HUES48 (cell line): ENCODE data around the gene CBLN1.

Experiments
- H3K27ac ChIP-seq: one replicate; pipeline ENCODE4 v1.7.0; 2013; ENCODE audit warnings: low read depth, low read length, inconsistent platforms
- H3K27me3 ChIP-seq: 2 replicates; pipeline ENCODE4 v1.6.1; 2013; ENCODE audit warnings: mild to moderate bottlenecking, low read length; ENCODE audit not compliant: control insufficient read depth, insufficient read depth
- H3K36me3 ChIP-seq: 2 replicates; pipeline ENCODE4 v1.6.1; 2013; ENCODE audit warnings: low read length; ENCODE audit not compliant: control insufficient read depth, insufficient read depth
- H3K4me1 ChIP-seq: 2 replicates; pipeline ENCODE4 v1.6.1; 2013; ENCODE audit warnings: mild to moderate bottlenecking, low read length; ENCODE audit not compliant: control insufficient read depth, insufficient read depth
- H3K4me3 ChIP-seq: 2 replicates; pipeline ENCODE4 v1.5.1; 2013; ENCODE audit warnings: mild to moderate bottlenecking, low read depth, low read length
- H3K9ac ChIP-seq: 2 replicates; pipeline ENCODE4 v1.6.1; 2013; ENCODE audit warnings: mild to moderate bottlenecking, low read depth, low read length, moderate library complexity
- H3K9me3 ChIP-seq: 2 replicates; pipeline ENCODE4 v1.6.1; 2013; ENCODE audit warnings: low read length; ENCODE audit not compliant: control insufficient read depth, insufficient read depth

The CBLN1 gene

DNA sequence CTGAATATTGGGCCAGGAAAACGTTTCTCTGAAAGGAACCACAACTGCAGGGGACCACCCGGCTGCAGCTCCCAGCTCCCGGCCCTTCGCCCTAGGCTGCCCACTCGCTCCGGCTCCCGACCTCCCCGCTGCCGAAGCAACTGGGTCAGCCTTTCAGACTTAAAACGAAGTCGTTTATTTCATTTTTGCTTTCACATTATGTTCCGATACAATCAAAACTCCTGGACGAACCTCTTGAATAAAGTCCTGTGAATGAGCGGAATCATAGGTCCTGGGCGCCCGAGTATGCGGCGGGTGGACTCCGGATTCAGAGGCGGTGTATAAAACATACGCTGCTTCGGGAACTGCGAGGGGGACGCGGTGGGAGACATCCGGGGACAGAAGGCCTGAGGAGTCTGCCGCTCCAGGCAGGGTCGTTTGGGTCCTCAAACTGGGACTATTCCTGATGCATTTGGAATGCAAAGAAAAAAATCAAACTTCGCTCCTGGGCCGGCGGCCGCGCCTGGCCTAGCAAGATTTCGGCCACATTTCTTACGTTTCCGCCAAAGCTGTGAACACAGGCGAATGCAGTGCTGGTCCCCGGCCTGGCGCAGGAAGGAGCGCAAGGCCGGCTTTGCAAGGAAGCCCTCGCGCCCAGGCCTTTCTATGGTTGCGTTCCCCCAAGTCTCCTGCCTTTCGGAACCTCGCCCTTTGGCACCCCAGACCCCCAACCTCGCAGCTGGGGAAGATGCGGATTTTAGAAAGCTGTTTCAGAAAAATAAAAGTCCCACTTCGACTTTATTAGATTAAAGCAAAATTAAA, 3.7 kb downstream of the CBLN1 start:
- Histone ChIP-seq H3K4me3 (peak overlapping the region; percentile 17), H3K36me3 (no peaks in the 10 kb centered on the region), H3K27me3 (peaks cover 93% of the 10 kb centered on the region), H3K9ac (no peak overlapping the region), H3K27ac (no peak overlapping the region), H3K4me1 (peaks cover 61% of the 10 kb centered on the region), H3K9me3 (no peaks in the 10 kb centered on the region)

DNA sequence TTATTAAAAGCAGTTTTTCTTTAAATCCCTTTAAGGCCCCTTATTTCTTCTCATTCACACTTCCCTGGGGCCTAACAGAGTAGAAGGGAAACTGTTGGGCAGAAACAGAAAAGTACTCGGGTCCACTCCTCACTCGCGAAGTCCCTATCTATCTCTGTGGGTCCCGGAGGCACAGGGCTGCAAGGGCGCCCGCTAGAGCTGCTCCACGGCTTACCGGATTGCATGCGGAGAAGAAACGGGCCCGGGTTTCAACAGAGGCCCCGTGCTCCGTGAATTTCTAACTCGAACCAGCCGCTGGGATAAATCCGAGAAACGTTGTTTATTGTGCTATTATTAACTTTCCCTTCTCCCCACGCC, 4.3 kb downstream of the CBLN1 start:
- Histone ChIP-seq H3K9ac (no peak overlapping the region), H3K36me3 (no peaks in the 10 kb centered on the region), H3K9me3 (no peaks in the 10 kb centered on the region), H3K4me3 (peak overlapping the region; percentile 17; the same call in 1 of the 2 replicates), H3K27me3 (peaks cover 93% of the 10 kb centered on the region), H3K4me1 (peaks cover 58% of the 10 kb centered on the region), H3K27ac (no peak overlapping the region)

DNA sequence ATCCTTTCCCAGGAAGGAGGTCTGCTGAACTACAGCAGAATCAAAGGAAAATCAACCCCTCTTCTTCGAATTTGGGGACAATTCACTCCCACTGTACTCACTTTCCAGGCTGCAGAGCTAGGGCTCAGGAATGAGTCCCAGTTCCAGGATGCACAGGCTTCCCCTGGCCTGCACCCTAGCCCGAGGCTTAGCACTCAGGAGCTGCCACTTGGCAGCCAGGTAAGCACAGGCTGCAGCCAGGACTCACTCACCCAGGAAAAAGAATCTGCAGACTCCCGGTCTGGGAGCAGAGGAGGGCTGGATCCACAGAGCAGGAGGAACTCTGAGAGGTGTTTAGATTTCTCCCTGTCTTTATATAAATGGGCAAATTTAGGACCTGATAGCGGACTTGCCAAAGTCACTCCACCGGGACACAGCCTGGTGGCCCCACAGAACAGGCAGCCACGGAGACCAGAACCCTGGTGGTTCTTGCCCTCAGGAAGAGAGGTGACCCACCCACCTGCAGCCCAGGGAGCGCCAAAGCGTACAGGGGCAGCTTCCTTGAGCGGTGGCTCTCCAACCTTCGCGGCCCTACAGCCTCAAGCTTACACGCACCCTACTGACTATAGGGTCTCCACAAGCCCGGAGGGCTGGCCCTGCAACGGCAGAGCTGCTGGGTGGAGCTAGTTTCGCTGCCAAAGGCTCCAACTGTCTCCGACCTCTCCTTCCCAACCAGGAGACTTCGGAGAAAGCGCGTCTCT, 4.8 kb downstream of the CBLN1 start:
- Histone ChIP-seq H3K9me3 (no peaks in the 10 kb centered on the region), H3K4me1 (peaks cover 58% of the 10 kb centered on the region), H3K4me3 (0 out of 2 replicates have a peak overlapping the region, but pooled peaks have one; percentile 12), H3K27ac (no peak overlapping the region), H3K36me3 (no peaks in the 10 kb centered on the region), H3K27me3 (peaks cover 98% of the 10 kb centered on the region), H3K9ac (no peak overlapping the region)

DNA sequence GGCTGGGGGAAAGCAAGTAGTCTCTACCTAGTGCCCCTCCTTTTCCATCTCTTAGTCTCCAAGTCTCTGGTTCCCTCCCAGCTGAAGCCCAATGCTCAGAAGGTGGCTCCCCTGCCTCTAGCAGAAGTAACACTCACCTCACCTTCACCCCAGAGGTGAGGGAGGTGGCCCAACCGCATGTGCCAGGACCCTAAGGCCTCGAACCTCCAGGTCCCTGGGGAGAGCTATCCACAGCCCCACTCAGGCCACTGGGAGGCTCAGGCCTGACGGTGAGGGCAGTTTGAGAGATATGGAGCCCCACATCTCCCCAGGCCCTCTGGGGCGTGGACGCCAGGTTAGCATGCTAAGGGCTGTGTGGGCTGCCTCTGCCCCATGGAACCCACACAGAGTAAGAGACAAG, 5.8 kb downstream of the CBLN1 start:
- no peak overlapping the region for H3K4me3 ChIP-seq
- H3K4me1 ChIP-seq = peaks cover 54% of the 10 kb centered on the region
- no peaks in the 10 kb centered on the region for H3K9me3 ChIP-seq
- no peak overlapping the region for H3K27ac ChIP-seq
- H3K27me3 ChIP-seq = peaks cover 99% of the 10 kb centered on the region
- no peaks in the 10 kb centered on the region for H3K36me3 ChIP-seq
- H3K9ac ChIP-seq = no peak overlapping the region

DNA sequence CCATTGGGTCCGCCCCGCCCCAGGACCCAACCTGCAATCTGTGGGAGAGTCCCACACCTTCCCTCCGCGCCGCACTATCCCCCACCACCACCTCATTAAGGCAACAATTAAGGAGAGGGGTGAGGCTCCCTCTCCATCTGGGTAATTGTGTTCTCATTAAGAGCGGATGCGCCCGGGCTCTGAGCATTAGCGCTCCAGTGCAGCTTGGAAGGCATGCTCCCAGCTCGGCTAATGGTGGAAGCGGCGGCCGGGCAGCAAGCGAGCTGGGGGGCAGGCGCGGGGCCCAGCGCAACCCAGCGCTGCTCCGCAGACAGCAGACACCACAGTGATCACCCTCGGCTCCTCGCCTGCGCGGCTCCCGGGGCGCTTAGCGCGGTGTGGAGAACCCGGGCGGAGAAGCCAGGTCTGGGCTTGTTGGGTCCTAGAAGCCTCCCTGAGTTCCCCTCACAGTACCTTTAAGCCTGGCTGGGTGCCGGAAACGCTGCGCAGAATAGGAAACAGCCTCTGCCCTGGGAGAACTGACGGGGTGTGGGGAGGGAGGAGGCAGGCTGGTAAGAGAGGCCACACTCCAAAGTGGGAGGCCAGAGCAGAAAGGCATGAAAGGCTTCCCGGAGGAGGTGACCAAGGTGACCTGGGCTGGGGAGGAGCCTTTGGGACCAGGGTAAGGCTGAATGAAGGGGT, 6.4 kb downstream of the CBLN1 start:
- Histone ChIP-seq H3K4me3 (peak overlapping the region; percentile 55), H3K36me3 (no peaks in the 10 kb centered on the region), H3K9me3 (no peaks in the 10 kb centered on the region), H3K27me3 (peaks cover 95% of the 10 kb centered on the region), H3K27ac (no peak overlapping the region), H3K9ac (no peak overlapping the region), H3K4me1 (peaks cover 49% of the 10 kb centered on the region)

DNA sequence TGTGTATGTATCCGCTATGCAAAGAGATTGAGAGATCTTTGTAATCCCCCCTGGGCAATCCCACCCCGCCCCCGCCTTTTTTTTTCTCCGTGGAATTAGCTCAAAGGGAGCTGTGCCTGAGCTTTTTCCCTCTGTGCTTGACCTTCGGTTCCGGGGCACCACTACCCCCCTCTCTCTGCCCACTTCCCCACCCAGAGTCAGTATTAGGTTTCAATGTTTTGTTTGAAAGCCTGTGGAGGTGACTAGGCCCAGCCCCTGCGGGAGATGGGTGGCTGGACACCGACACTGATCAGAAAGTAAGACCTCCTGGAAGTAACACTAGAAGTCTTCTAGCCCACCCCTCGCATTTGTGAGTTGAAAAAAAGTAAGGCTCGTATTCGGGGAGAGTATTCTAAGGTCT, 7.0 kb downstream of the CBLN1 start:
- Histone ChIP-seq H3K4me1 (peaks cover 44% of the 10 kb centered on the region), H3K36me3 (no peaks in the 10 kb centered on the region), H3K27me3 (peaks cover 95% of the 10 kb centered on the region), H3K27ac (no peak overlapping the region), H3K9me3 (no peaks in the 10 kb centered on the region), H3K9ac (no peak overlapping the region), H3K4me3 (peak overlapping the region; percentile 55)

DNA sequence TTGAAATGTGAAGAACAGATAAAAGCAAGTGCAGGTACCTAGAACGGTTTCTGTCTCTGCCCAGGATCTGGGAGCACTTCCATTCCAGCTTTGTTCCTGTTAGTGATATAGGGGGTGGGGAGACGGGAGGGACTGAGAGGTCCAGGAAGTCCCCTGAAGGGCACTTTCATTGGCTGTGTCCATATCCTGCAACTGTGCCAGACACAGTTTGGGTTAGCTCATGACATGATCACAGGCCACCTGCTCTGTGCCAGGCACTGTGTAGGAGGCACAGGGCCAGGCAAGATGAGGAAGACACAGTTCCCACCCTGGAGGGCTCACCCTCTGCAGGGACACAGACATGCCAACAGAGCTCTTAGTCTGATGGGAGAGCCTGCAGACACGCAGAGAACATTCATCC, 7.9 kb downstream of the CBLN1 start:
- no peaks in the 10 kb centered on the region for H3K9me3 ChIP-seq
- H3K4me3 ChIP-seq = no peak overlapping the region
- H3K4me1 ChIP-seq = peaks cover 37% of the 10 kb centered on the region
- H3K36me3 ChIP-seq = no peaks in the 10 kb centered on the region
- no peak overlapping the region for H3K9ac ChIP-seq
- H3K27me3 ChIP-seq = peaks cover 89% of the 10 kb centered on the region
- H3K27ac ChIP-seq = no peak overlapping the region

DNA sequence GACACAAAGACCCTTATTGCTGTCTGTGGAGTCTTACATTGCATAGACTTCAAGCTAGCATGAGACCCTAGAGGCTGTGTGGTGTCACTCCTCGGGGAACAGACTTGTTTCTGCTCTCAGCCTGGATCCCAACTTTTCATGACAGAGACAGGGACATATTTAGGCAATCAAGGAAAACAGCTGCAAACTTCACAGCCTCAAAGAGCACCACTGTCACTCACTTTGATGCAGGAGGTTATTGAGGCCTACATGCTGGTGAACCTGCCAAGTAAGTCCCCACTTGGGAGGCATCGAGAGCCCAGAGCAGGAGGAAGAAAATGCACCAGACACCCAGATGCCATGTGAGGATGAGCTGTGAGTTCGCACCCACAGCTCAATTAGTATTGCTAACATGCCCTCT, 10.3 kb downstream of the CBLN1 start:
- Histone ChIP-seq H3K27me3 (peaks cover 68% of the 10 kb centered on the region), H3K27ac (no peak overlapping the region), H3K9me3 (no peaks in the 10 kb centered on the region), H3K36me3 (no peaks in the 10 kb centered on the region), H3K9ac (no peak overlapping the region), H3K4me1 (peaks cover 15% of the 10 kb centered on the region), H3K4me3 (no peak overlapping the region)

DNA sequence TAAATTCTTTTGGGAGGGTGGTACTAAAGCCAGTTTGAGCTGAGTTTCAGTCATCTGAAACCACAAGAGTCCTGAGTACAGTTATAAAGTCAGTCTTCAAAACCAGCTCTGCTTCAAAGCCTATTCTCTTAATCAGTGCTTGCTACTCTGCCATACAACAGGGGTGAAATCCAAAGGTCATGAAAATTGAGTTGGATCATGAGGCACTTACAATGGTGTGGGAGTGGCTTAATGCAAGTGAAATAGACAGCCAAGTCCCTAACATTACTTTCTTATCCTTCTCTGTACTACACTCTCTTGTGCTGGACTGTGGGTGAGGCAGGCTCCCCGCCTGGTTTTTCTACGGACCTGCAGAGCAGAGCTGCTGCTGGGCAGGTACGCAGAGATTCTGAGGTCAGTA, 12.4 kb downstream of the CBLN1 start:
- H3K27ac ChIP-seq = no peak overlapping the region
- H3K4me3 ChIP-seq = no peak overlapping the region
- no peaks in the 10 kb centered on the region; the same call in 1 of the 2 replicates for H3K4me1 ChIP-seq
- peaks cover 50% of the 10 kb centered on the region for H3K27me3 ChIP-seq
- H3K36me3 ChIP-seq = no peaks in the 10 kb centered on the region
- no peak overlapping the region for H3K9ac ChIP-seq
- H3K9me3 ChIP-seq = no peaks in the 10 kb centered on the region

DNA sequence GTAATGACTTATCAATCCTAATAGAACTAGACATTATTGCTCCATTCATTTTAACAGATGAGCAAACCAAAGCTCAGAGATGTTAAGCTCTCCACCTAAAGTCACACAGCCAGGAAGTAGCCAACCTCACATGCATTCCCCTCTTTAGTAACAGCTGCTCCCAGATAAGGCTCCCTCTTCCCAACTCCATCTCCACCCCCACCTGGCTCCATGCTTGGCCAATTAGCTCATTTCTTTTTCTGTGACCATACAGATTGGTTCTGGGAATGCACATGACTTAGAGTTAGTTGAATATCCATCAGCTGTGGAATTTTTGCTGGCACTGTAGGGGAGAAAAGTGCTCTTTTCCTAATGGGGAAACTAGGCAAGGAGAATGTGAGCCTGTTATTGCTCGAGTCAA, 13.0 kb downstream of the CBLN1 start:
- peaks cover 44% of the 10 kb centered on the region for H3K27me3 ChIP-seq
- no peak overlapping the region for H3K27ac ChIP-seq
- H3K4me1 ChIP-seq = no peaks in the 10 kb centered on the region
- H3K36me3 ChIP-seq = no peaks in the 10 kb centered on the region
- H3K9me3 ChIP-seq = no peaks in the 10 kb centered on the region
- H3K9ac ChIP-seq = no peak overlapping the region
- H3K4me3 ChIP-seq = no peak overlapping the region

DNA sequence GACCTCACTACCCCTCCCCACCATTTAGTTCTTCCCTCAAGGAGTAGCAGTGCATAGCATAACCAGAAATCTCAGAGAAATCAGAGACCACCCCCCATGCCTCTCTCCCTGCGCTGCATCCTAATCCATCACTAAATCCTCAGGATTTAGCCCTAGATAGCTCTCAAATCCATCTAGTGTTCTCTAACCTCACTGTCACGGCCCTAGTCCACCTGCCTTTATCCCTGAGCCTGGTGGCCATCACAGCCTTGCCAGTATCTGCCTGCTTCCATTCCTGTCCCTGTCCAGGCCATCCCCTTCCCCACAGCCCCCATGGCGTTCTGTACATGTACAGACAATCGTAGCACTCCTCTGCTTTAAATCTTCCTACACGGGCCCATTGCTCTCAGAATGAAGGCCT, 19.1 kb downstream of the CBLN1 start:
- H3K27me3 ChIP-seq = 0 out of 2 replicates have a peak, but pooled peaks cover 6% of the 10 kb centered on the region
- H3K4me3 ChIP-seq = no peak overlapping the region
- H3K36me3 ChIP-seq = no peaks in the 10 kb centered on the region
- no peak overlapping the region for H3K27ac ChIP-seq
- no peaks in the 10 kb centered on the region for H3K9me3 ChIP-seq
- H3K4me1 ChIP-seq = no peaks in the 10 kb centered on the region; the same call in 1 of the 2 replicates
- H3K9ac ChIP-seq = no peak overlapping the region
